Adipose tissue (tissue), 3 donors: Measurements from ENCODE around the gene INTS2. TPM values are rescaled to one million over a fixed set of nuclear protein-coding genes. Genes with fewer than 3 reads are reported as not detected.
"Not testable (repeated sequence)": the region's sequence is repeated elsewhere in the genome, so short reads cannot be mapped to it uniquely, and the experiment has no call there.

Experiments
- H3K27ac ChIP-seq: one replicate; pipeline ENCODE4 v1.5.1; 2013; ENCODE audit warnings: low read depth, low read length
- WGBS, 3 donors: extraction: QIAGEN DNeasy Blood & Tissue Kit; methylation state at CpG; one replicate each; pipeline ENCODE4 v1.1.7; 2013; 5-methylcytosine and 5-hydroxymethylcytosine counted together
- polyA plus RNA-seq, 3 donors: library from polyadenylated mRNA; stranded (reverse); fragments of 200-250 nt; gene quantifications; one replicate each; pipeline ENCODE4 v1.2.3, GENCODE V29; 2013
- donor health status: healthy with polysubstance abuse.
- donor health status: Bipolar disorder and iron deficiency.
- donor health status: healthy.

Gene INTS2
- polyA plus RNA-seq, 3 donors = 1.1 to 3.7 (median 2.5) TPM

DNA sequence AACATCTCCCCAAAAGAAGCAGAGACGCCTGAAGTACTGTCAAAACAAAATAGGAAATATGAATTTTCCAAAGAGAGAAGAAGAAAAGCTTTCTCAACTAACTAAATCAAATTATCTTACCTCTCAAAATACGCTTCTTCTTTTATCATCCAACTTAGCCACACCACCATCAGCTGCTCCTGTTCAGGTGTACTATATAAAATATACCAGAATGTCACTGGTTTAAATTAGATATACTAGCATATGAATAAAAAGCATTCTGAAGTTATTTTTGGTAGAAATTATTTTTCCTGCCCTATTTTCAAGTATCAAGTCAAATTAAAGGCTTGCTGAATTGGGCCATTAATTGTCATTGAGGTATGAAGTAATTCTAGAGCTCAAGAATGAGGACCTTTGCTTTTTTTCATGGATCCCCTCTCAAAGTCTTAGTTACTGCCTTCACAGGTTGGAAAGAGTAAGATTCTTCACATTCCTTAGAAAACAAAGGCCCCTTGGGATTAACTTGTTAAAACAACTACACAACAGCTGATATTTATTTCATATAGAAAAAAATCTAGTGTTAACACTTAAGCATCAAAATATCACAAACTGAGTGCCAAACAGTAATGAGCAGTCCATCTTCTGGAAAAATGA lies 30.1 kb downstream of the INTS2 start:
- 94 to 98% (median 97%) methylated on average over 2 of the region's 2 CpGs for WGBS, 3 donors
- no peak overlapping the region for H3K27ac ChIP-seq

DNA sequence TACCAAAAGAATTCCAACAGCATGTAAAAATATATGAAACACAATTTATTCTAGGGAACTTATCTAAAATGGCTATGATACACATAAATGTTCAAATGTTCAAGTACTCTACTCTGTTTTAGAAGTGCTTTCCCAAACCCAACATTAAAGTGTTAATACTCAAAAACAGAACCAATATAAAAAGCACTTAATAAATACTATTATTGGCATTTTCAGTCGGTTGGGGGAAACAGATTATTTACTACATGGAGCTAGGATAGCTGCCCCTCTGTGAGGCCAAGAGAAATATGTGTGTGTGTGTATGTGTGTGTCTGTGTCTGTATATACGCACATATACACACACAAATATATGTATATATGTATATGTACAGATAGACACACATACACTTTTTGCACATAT lies 32.4 kb downstream of the INTS2 start:
- WGBS, 3 donors = 57 to 62% (median 62%) methylated on average over 2 of the region's 2 CpGs
- no peak overlapping the region for H3K27ac ChIP-seq

DNA sequence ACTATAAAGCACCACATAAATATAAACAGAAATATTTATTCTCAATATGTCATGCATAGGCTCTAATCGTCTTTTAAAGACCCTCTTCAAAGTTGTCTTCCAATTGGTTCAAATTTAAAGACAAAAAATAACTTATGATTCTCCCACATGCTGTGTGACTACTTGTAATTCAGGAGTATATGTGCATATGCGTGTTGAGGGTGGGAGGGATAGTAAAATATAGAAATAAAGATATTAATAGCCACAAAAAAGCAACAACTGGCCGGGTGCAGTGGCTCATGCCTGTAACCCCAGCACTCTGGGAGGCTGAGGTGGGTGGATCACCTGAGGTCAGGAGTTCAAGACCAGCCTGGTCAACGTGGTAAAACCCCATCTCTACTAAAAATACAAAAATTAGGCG lies 33.5 kb downstream of the INTS2 start:
- WGBS, 3 donors = 85 to 92% (median 87%) methylated on average over 5 of the region's 5 CpGs

DNA sequence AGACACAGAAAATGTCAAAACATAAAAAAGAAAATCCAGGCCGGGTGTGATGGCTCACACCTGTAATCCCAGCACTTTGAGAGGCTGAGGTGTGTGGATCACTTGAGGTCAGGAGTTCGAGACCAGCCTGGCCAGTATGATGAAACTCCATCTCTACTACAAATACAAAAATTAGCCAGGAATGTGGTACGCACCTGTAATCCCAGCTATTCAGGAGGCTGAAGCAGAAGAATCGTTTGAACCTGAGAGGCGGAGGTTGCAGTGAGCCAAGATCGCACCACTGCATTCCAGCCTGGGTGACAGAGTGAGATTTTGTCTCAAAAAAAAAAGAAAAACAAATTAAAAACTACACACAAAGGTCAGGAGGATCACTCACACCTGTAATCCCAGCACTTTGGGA lies 40.0 kb downstream of the INTS2 start:
- WGBS, 3 donors = 96 to 99% (median 97%) methylated on average over 6 of the region's 6 CpGs
- not testable (repeated sequence) for H3K27ac ChIP-seq

More for the DNA sequence above, 33.5 kb downstream of the INTS2 start:
- H3K27ac ChIP-seq = not testable (repeated sequence)

DNA sequence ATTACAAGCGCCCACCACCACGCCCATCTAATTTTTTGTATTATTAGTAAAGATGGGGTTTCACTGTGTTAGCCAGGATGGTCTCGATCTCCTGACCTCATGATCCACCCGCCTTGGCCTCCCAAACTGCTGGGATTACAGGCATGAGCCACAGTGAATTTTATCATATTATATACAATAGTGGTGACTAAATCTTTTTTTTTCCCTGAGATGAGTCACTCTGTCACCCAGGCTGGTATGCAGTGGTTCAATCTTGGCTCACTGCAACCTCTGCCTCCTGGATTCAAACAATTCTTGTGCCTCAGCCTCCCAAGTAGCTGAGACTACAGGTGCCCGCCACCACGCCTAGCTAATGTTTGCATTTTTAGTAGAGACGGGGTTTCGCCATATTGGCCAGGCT lies 41.9 kb downstream of the INTS2 start:
- WGBS, 3 donors = 98 to 99% (median 99%) methylated on average over 8 of the region's 8 CpGs
- H3K27ac ChIP-seq = not testable (repeated sequence)

DNA sequence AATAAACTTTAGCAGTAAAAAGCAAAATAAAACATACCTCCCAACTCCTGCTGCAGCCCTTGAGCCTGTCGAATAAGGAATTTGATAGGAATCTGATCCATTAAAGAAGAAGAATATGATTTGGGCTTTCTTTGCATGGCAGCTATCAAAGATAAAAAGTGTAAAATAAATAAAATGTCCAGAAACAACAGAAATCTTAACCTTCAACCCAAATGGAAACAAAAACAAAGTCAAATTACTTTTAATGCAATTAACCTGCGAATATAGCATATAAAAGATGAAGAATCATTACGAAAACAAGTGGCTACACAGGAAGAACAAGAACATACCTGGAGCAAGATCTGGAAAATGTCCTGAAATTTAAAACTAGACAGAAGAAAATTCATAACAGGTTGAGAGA lies 42.9 kb downstream of the INTS2 start:
- WGBS, 3 donors = 91 to 95% (median 94%) methylated on average over 3 of the region's 3 CpGs
- no peak overlapping the region for H3K27ac ChIP-seq

DNA sequence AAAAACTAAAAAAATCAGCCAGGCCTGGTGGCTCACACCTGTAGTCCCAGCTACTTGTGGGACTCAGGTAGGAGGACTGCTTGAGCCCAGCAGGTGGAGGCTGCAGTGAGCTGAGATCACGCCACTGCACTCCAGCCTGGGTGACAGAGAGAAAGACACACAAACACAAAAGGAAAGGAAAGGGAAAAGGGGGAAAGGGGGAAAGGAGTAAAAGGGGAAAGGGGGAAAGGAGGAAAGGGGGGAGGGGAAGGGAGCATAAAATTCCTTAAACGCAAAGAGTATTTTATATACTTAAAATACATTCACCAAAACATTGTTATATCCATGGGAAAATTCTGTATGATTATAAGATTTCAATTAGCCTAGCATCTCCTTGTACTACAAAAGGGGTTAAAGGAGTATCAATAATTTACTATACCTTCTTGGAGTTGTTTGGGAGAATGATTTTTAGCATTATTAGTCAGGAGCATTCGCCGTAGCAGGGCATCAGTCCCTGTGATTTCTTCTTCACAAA lies 47.1 kb downstream of the INTS2 start:
- H3K27ac ChIP-seq = no peak overlapping the region
- WGBS, 3 donors = 96 to 100% (median 99%) methylated on average over 4 of the region's 4 CpGs

DNA sequence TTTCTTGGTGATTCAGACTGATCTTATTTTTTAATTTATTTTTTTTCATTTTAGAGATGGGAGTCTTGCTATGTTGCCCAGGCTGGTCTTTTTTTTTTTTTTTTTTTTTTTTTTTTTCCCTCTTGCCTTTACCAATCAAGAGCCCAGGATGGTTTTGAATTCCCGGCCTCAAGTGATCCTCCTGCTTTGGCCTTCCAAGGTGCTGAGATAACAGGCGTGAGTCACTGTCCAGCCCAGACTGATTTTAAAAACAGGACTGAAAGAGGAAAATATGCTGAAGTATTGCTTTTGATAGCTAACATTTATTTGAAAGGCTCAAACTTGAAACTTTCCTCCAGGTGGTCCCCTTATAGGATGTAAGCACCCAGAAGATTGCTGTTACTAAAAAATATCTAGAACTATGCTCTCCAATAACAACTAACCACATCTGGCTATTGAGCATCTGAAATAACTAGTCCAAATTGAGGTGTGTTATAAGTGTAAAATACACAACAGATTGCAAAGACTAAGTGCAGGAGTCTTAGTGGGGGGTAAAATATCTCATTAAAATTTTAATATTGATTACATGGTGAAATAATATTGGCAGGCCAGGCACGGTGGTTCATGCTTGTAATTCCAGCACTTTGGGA lies 48.7 kb downstream of the INTS2 start:
- 91 to 94% (median 94%) methylated on average over 3 of the region's 3 CpGs for WGBS, 3 donors
- H3K27ac ChIP-seq = no peak overlapping the region

DNA sequence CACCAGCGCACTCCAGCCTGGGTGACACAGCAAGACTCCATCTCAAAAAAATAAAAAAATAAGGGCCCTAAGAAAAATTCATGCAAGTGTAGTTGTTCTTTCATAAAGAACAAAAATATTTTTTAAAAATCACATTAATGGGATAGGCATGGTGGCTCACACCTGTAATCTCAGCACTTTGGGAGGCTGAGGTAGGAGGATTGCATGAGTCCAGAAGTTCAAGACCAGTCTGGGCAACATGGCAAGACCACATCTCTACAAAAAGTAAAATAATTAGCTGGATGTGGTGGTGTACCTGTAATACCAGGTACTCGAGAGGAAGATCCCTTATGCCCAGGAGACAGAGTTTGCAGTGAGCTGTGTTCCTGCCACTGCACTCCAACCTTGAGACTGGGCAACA lies 49.3 kb downstream of the INTS2 start:
- no peak overlapping the region for H3K27ac ChIP-seq
- WGBS, 3 donors = 74 to 83% (median 80%) methylated on average over 2 of the region's 2 CpGs

DNA sequence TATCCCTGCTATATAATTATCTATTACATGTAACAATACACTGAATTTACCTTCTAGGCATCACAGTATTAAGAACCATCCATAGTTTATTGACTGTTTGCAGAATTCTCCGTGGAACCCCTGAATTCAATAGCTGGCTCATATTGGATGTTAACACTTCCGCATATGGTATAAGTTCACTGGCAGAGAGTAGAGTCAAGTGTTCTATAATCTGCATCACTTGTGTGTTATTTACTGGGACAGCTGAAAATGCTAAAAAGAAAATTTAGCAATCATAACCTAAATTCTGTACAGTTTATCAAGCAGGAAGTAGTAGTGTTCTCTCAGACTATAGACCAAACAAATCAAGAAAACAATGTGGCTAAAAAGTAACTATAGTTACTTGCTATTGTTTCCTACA lies 49.9 kb downstream of the INTS2 start:
- WGBS, 3 donors = 96 to 99% (median 99%) methylated on average over 2 of the region's 2 CpGs
- no peak overlapping the region for H3K27ac ChIP-seq

DNA sequence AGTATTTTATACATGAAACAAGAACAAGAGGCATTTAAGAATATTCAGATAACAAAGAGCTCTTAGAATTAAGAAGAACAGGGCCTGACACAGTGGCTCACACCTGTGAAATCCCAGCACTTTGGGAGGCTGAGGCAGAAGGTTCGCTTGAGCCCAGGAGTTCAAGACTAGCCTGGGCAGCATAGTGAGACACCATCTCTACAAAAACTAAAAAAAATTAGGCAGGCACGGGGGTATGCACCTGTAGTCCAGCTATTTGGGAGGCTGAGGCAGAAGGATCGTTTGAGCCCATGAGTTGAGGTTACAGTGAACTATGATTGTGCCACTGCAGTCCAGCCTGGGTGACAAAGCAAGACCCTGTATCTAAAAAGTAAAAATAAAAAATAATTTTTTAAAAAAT lies 52.0 kb downstream of the INTS2 start:
- no peak overlapping the region for H3K27ac ChIP-seq
- WGBS, 3 donors = 88 to 94% (median 88%) methylated on average over 3 of the region's 3 CpGs

DNA sequence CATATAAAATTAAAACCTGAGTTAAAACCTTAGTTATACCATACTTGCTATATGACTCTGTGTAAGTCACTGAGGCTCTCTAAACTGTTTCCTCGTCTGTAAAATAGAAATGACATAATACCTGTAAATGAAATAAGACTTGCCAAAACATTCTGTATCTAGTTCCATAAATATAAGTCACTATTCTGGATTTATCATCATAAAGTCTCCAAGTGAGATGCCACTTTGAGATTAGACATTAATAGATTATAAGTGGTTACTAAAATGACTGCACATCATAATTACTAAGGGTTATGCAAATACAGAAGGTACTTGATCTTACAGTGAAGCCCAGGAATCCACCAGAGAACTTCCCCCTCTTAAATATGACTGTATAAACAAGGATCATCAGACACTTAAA lies 52.5 kb downstream of the INTS2 start:
- 49 to 85% (median 83%) methylated on average over 1 of the region's 1 CpG for WGBS, 3 donors

DNA sequence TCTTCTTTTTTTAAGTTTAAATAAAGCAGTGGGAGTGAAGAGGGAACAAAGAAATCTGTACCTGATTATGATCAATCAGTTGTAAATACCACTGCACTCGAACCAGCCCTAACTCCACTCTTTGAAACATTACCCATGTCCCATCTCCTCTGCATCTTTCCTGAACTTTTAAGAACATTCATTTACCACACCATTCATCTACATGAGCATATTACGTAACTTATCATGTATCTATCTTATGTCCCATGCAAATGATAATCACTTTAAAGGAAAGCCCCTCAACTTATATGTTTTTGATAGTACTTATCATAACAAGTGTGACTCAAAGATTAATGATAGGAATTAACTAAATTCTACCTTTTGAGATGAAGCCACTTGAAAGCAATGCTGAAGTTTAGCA lies 53.7 kb downstream of the INTS2 start:
- WGBS, 3 donors = 84 to 94% (median 93%) methylated on average over 2 of the region's 2 CpGs
- H3K27ac ChIP-seq = no peak overlapping the region

More for the DNA sequence above, 52.5 kb downstream of the INTS2 start:
- H3K27ac ChIP-seq = no peak overlapping the region

DNA sequence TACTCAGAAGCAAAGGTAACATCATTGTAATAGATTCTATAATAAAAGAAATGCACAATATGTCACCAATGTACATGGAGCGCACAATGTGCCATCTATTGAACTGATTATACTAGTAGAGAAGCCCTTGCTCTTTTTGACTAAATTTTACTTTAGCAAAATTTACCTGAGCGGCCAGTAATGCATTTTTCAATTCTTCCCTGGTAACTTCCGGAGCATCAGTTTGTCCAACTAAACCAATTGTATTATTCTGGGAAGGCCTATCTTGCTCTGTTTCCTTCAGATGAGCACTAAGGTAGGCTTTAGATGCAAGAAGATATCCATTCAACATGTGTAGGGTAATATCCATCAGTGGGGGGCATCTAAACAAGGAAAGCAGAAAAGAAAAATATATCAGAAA lies 55.7 kb downstream of the INTS2 start:
- H3K27ac ChIP-seq = no peak overlapping the region
- WGBS, 3 donors = 97 to 98% (median 98%) methylated on average over 3 of the region's 3 CpGs

DNA sequence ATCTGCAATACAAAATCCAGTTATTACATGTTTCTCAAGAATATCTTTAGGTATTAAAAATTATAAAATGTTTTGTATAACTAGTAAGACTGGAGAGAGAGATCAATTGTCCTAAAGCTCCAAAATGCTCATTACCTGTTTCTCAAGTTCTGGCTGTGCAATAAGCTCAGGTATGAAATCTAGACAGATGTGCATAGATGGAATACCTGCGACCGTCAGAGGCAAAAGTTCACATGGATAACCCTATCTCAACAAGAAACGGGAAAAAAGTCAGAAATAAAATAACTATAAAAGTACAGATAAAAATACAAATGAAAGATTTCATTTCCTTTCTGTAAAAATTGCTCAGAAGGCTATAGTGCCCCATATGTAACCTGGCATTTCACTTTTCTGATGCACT lies 58.6 kb downstream of the INTS2 start:
- WGBS, 3 donors = 88 to 94% (median 93%) methylated on average over 3 of the region's 3 CpGs
- H3K27ac ChIP-seq = no peak overlapping the region

DNA sequence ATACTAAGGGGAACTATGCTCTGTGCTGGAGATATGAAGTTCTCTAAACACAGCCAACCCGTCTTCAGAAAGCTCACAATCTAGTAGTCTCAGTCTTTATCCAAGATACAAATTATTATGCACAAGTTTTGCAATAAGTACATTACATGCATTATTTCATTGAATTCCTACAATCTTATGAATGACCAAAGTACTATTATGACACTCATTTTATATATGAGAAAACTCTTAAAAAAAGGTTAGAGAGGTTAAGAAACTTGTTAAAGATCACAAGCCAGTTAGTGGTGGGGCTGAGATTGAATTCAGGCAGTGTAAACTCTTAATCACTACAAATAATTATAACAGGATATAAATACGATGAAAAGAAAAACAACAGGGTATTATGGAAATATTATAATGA lies 59.7 kb downstream of the INTS2 start:
- WGBS, 3 donors = 89 to 93% (median 91%) methylated on average over 2 of the region's 2 CpGs
- no peak overlapping the region for H3K27ac ChIP-seq

DNA sequence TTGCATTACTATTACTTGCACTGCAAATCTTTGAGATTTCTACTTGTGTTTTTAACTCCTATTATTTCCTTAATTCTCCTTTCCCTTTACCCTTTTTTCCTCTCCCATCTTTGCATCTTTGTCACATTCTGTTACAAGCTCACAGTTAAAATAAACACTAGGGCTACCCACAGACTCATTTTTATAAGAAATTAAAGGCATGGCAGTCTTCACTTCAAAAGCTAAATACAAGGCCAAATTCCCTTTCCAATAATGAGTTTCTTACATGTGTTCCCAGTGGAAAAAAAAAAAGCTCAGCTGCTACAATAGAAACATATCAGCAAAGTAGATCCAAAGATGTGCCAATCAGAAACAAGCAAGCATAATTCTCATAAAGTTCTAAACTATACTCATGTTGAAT lies 60.7 kb downstream of the INTS2 start:
- H3K27ac ChIP-seq = no peak overlapping the region

DNA sequence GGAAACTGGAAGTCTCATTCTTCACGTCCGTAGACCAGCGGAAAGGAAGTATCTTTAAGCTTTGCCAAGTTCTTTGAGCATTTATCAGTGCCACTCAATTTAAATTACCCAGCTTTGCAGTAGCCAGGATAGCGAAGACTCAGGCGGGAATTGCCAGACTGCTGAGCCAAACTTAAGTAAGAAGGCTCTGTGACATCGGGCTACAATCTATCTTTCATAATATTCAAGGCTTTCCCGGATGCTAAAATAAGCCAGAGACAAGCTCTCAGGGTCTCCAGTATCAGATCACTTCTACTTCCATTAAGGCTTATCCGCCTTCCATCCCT lies 64.0 kb downstream of the INTS2 start:
- WGBS, 3 donors = 1 to 6% (median 2%) methylated on average over 8 of the region's 8 CpGs
- H3K27ac ChIP-seq = no peak overlapping the region

DNA sequence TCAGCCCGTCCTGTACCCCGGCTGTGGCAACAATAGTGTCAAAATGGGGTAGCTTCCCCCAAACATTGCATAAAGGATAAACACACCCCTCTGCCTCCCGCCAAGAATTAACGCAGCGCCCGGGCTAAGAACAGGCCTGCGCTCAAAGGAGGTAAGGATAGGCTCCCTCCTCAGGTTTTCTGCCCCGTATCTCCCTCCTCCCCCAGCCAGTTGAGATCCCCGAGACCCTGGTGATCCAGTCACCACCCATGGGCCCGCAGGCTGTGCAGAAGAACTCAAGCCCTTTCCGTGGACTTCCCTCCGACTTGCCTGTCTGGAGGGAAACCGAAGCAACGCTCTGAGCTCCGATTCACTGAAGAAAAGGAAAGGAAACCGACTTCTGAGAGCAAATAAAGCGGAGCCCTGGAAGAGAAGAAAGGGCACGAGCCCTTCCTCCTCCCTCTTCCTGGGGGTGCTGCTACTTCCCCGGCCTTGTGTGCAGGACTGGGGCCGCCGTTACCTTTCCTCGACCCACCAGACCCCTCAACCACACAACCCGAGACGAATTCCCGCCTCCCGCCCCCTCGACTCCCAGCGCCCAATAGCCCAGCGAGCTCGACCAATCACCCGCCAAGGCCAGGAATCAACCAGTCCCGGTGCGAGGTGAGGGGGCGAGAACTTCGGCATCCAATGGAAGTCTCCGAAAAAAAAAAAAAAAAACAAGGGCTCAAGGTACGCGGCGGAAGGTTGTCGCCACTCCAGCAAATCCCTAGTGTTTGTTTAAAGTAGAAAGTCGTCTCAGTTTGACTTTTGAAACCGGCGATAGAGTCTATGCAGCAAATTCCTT lies 64.6 kb downstream of the INTS2 start, which contains the start of gene BRIP1:
TSS of gene BRIP1 (minus strand) at position 554 of the 826 bp plus-strand sequence. CDS start 1,989 bp downstream, outside the sequence.
- H3K27ac ChIP-seq = no peak within 1 kb of the TSS

More for the DNA sequence above, 64.6 kb downstream of the INTS2 start, which contains the start of gene BRIP1:
- WGBS, 3 donors = 0% methylated on average over 43 of the region's 43 CpGs
